GM21619 (cell line): ENCODE data around the gene TMCO4.
"Not testable (repeated sequence)": the region's sequence is repeated elsewhere in the genome, so short reads cannot be mapped to it uniquely, and the experiment has no call there.

Source experiments
- ATAC-seq: cut with Tn5 transposase; IDR thresholded peaks from one replicate; pipeline ENCODE4 v1.9.1; 2021; ENCODE audit not compliant: unreplicated experiment

Gene TMCO4

DNA sequence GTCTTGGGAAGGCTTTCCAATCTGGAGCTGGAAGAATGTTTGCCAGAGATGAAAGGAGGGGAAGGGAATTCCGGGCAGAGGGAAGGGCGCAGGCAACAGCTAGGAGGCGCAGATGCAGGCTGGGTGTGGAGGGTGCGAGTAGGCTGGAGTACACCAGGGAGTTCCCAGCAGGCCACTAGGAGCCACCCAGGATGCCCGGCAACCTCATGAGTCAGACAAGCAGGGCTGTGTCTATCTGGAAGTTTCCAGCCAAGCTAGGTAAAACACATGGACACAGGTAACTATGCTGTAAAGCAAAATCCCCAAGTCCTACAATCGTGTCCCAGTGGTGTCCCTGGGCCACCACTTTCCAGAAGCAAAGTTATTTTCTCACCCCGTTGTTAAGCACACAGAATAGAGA lies 156.6 kb downstream of the TMCO4 start:
- no peak for ATAC-seq

DNA sequence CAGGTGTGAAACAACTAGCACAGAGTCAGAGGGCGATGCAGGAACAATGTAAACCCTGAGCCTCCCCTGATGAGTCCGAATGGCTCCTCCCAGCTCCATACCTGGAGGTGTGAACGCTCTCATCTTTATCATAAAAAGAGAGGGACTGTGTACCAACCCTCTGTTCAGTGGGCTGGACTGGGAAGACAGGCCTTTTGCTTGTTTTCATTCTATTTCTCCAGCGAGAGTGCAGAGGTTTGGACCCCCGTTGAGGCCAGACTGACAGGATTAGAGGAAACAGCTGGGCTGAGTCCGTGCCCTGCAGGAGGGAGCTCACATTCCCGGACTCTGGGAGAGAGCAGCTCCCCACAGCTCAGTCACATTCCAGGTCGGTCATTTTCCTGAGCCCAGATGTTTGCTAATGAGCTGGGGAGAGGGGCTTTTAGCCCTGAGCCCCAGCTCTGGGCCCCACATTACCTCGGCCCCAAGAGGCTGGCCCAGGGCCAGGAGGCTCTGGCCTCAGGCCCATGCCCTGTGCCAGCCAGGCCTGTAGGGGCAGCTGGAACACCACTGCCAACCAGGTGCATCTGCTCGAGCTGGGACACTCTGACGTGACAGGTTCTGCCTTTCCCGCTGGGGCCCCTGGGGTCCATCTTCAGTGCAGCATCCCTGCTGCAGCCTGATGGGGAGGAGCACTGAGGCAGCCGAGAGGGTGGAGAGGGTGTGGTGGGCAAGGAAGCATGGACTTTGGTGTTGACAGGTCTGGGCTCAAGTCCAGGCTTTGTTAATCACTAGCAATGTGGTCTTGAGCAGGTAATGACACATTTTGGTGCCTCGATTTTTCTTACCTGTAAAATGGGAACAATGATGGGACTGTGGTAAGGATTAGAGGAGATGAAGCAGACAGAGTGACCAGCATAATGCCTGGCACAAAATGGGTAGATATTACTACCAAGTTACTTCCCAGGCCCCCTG lies 159.1 kb downstream of the TMCO4 start:
- no peak for ATAC-seq

DNA sequence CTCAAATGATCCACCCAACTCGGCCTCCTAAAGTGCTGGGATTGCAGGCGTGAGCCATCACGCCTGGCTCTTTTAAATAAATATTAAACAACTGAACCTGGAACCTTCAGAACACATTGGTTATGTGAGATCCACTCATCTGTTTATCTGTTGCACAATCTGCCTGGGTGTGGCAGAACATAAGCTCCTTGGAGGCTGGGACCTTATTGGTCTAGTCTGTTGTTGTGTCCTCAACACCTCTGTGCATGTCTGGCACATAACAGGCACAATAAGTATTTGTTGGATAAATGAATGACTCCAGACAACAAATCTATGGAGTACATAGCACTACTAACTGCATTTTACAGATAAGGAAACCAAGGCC lies 159.7 kb downstream of the TMCO4 start:
- ATAC-seq, result no peak

DNA sequence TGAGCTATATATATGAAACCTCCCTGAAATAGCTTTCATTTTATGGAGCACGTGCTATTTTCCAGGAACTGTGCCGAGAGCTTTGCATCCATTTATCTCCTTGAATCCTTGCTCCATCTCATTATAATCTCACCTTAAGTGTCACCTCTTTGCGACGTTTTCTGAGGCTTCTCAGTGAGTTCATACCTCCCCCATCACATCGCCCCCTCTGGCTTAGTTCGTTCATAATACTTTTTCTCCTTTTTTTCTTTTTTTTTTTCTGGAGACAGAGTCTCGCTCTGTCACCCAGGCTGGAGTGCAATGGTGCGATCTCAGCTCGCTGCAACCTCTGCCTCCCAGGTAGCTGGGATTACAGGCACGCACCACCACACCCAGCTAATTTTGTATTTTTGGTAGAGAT lies 160.5 kb downstream of the TMCO4 start:
- ATAC-seq, result not testable (repeated sequence)

DNA sequence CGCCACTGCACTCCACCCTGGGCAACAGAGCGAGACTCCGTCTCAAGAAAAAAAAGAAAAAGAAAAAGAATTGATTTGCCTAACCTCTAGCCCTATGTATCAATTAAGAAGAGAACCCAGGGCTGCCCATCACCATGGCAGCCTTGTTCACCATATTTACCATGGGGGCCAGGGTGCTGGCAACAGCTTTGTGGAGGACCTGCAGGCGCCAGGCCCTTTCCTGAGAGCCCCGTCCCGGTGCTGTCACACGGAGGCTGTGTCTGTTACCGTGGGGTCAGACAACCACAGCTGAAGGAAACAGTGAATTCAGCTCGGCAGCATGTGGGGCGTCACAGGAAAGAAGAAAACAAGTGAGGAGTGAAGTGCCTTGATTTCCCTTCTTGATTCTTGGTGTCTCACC lies 162.1 kb downstream of the TMCO4 start:
- no peak for ATAC-seq

DNA sequence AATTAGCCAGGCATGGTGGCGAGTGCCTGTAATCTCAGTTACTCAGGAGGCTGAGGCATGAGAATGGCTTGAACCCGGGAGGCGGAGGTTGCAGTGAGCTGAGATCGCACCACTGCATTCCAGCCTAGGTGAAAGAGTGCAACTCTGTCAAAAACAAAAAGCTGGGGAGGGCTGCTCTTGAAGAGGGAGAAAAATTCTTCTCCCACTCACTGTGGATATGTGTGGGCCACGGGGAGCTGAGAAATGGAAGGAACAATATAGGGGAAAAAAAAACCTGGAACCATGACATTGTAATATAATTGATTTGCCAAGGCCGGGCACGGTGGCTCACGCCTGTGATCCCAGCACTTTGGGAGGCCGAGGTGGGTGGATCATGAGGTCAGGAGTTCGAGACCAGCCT lies 163.0 kb downstream of the TMCO4 start:
- ATAC-seq, result not testable (repeated sequence)

DNA sequence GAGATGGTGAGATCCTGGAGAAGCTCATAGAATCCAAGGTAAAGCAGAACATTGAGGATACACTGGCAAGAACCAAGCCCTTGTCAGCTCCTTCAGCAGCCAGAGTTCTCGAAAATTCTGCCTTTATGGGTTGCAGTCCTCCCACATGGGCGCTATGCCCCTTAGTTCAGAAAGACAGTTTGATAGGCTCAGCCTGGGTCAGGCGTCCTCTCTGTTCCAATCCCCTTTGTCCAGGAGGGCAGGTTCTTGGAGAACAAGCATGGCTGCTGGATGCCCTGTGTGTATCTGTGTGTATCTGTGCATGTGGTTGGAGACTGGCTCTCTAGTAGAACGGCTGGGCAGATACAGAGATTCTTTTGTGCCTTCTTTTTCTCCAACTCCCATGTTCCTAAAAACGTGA lies 163.7 kb downstream of the TMCO4 start:
- ATAC-seq, result no peak

DNA sequence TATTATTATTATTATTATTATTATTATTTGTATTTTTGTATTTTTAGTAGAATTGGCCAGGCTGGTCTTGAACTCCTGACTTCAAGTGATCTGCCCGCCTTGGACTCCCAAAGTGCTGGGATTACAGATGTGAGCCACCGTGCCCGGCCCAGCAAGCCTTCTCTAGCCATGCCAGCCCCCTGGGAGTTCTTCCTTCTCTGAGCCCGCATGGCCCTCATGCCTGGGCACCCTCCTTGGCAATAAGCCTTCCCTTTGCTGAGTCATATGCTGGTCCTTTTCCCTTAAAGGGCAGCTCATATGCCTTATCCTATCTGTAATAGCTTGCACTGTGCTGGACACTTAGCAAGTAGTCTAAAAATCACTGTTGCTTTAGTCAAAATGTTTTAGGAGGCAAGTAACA lies 164.1 kb downstream of the TMCO4 start:
- ATAC-seq, result no peak

DNA sequence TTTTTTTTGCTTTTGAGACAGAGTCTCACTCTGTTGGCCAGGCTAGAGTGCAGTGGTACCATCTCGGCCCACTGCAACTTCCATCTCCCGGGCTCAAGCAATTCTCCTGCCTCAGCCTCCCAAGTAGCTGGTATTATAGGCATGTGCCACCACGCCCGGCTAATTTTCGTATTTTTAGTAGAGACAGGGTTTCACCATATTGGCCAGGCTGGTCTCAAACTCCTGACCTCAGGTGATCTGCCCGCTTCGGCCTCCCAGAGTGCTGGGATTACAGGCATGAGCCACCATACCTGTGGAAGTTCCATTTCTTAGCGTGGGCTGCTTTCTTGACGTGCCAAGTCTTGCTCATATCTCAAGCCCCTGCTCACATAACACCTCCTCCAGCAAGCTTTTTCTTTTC lies 164.7 kb downstream of the TMCO4 start:
- ATAC-seq, result not testable (repeated sequence)

DNA sequence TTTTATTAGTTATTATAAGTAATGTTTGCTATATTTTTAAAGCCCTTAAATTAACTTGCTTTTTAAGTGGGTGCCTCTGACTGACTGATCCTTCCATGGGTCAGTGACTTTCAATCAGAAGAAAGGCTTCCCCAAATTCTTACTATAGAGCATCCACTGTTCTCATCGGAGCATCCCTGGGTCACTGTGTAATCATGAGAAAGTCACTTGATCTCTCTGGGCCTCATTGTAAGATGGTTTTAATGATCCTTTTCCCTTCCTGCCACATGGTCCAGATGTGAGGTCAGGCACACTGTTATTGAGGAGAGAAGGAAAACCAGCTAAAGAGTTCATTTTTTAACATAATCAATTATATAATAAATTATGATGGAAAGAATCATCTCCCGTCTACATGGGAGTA lies 166.6 kb downstream of the TMCO4 start:
- no peak for ATAC-seq
